Esophagus (tissue), 2 donors: ENCODE measurements around the gene PANK4. TPM values are rescaled to one million over a fixed set of nuclear protein-coding genes. Genes with fewer than 3 reads are reported as not detected.
"Not testable (repeated sequence)": the region's sequence is repeated elsewhere in the genome, so short reads cannot be mapped to it uniquely, and the experiment has no call there.

ENCODE experiments used
- H3K27ac ChIP-seq, 2 donors: one replicate each; pipeline ENCODE4 v1.5.1; 2013; ENCODE audit warnings: low read depth in 2 of 2, mild to moderate bottlenecking in 2 of 2, inconsistent platforms in 1 of 2, low read length in 1 of 2, moderate library complexity in 1 of 2
- H3K27me3 ChIP-seq, 2 donors: one replicate each; pipeline ENCODE4 v1.6.1; 2013; ENCODE audit warnings: low read length in 2 of 2, control low read depth in 1 of 2, mild to moderate bottlenecking in 1 of 2; ENCODE audit not compliant: insufficient read depth in 2 of 2, control insufficient read depth in 1 of 2
- H3K36me3 ChIP-seq, 2 donors: one replicate each; pipeline ENCODE4 v1.6.1; 2013; ENCODE audit warnings: low read length in 1 of 2; ENCODE audit not compliant: control insufficient read depth in 2 of 2, insufficient read depth in 2 of 2
- H3K4me1 ChIP-seq, 2 donors: one replicate each; pipeline ENCODE4 v1.6.1; 2013; ENCODE audit warnings: low read length in 1 of 2; ENCODE audit not compliant: control insufficient read depth in 2 of 2, insufficient read depth in 2 of 2
- H3K4me3 ChIP-seq, 2 donors: one replicate each; pipeline ENCODE4 v1.5.1; 2013; ENCODE audit warnings: low read length in 2 of 2, mild to moderate bottlenecking in 2 of 2, low read depth in 1 of 2, moderate library complexity in 1 of 2
- H3K9me3 ChIP-seq, 2 donors: one replicate each; pipeline ENCODE4 v1.6.1; 2013; ENCODE audit warnings: mild to moderate bottlenecking in 2 of 2, low read depth in 1 of 2, low read length in 1 of 2, moderate library complexity in 1 of 2; ENCODE audit not compliant: control insufficient read depth in 2 of 2, insufficient read depth in 1 of 2
- WGBS, 2 donors: extraction: QIAGEN DNeasy Blood & Tissue Kit; methylation state at CpG; one replicate each; pipeline ENCODE4 v1.1.7; 2013; 5-methylcytosine and 5-hydroxymethylcytosine counted together
- polyA plus RNA-seq, 2 donors: library from polyadenylated mRNA; stranded (reverse); fragments of 200-250 nt; gene quantifications; one replicate each; pipeline ENCODE4 v1.2.3, GENCODE V29; 2013
- donor health status: healthy with polysubstance abuse.
- donor health status: Bipolar disorder and iron deficiency.

Gene PANK4
- polyA plus RNA-seq, 2 donors, result 10.1 to 15.4 TPM

DNA sequence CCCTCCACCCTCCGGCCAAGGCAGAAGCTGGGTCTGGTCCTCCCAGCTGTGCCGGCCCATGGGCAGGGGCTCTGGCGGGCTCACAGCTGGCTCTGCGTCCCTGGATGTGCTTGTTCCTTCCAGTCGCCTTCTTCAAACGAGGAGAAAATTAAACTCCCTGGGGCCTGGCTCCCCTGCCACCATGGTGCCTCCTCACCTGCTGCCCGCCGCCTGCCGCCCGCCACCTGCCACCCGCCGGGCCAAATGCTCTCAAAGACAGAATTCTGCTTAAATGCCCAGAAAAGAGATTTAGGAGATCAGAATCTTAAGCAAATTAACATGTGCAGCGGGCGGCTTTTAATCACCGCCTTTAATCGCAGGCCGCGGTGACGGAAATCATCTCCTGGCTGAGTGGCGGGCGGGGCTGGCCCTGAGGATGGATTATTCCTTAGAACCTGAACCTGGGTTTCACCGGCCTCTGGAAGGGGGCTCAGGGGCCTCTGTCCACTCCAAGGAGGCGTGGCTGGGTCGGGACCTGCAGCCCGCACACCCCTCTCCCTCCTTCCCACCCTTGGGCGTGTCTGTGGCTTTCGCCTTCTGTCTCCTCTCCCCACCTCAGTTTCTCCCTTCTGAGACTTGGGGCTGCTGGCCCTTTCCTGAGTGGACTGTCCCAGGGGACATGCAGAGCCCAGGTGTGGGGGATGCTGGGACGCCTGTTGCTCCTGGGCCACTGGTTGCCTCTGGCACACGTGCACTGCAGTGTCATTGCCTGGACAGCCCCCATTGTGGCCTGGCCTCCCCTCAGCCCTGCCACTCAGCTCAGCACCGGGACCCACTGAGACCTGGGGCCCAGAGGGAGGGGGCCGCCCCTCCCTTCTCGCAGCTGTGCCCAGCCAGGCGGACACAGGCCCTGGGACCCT lies 60.8 kb downstream of the PANK4 start:
- Histone ChIP-seq H3K27ac (no peak overlapping the region), H3K4me3 (no peak overlapping the region), H3K4me1 (peaks cover 7 to 10% of the 10 kb centered on the region in 2 donors), H3K36me3 (no peaks in the 10 kb centered on the region), H3K9me3 (no peaks in the 10 kb centered on the region), H3K27me3 (no peaks in the 10 kb centered on the region)
- WGBS, 2 donors, result 75 to 80% methylated on average over 33 of the region's 33 CpGs

DNA sequence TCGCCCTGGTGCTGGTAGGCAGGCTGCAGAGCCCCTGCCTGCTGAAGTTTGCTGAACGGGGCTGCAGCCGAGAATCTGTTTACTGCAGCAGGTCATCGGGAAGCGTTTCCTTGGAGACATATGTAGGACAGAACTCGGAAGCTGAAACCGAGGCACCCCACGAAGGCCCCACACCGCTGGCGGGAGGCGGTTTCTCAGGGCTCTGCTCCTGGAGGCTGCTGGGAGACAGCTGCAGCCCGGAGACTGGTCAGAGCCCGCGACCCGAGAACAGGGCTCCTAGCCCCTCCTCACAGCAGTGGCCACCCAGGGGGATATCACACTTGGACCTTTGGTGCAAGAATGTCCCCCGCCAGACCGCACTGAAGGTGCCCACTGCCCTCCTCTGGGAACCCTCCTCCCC lies 63.0 kb downstream of the PANK4 start:
- 41 to 54% methylated on average over 17 of the region's 17 CpGs for WGBS, 2 donors
- no peaks in the 10 kb centered on the region for H3K9me3 ChIP-seq

DNA sequence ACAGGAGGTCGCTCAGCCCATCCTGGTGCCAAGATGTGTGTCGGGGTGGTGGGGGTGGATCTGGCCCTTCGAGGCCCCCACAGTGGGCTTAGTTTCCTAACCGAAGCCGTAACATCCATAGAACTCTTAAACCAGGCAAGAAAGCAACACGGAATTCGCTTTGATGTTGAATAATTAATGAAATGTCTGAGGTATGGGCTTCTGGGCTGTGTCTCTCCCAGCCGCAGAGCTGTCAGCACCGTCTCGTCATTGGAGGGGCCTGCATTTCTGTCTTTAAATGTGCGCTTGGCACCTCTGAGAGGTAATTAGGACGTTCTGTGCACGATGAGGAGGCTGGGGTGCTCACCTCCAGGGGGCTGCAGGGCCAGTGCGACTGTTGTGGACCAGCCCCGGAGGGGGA lies 63.6 kb downstream of the PANK4 start:
- Histone ChIP-seq H3K36me3 (no peaks in the 10 kb centered on the region), H3K4me1 (peaks cover 7 to 10% of the 10 kb centered on the region in 2 donors), H3K27ac (no peak overlapping the region), H3K4me3 (no peak overlapping the region), H3K27me3 (no peaks in the 10 kb centered on the region), H3K9me3 (no peaks in the 10 kb centered on the region)
- 50 to 63% methylated on average over 15 of the region's 15 CpGs for WGBS, 2 donors

More for the DNA sequence above, 63.0 kb downstream of the PANK4 start:
- Histone ChIP-seq H3K4me1 (peaks cover 7 to 10% of the 10 kb centered on the region in 2 donors), H3K27ac (no peak overlapping the region), H3K27me3 (no peaks in the 10 kb centered on the region), H3K36me3 (no peaks in the 10 kb centered on the region), H3K4me3 (no peak overlapping the region)

DNA sequence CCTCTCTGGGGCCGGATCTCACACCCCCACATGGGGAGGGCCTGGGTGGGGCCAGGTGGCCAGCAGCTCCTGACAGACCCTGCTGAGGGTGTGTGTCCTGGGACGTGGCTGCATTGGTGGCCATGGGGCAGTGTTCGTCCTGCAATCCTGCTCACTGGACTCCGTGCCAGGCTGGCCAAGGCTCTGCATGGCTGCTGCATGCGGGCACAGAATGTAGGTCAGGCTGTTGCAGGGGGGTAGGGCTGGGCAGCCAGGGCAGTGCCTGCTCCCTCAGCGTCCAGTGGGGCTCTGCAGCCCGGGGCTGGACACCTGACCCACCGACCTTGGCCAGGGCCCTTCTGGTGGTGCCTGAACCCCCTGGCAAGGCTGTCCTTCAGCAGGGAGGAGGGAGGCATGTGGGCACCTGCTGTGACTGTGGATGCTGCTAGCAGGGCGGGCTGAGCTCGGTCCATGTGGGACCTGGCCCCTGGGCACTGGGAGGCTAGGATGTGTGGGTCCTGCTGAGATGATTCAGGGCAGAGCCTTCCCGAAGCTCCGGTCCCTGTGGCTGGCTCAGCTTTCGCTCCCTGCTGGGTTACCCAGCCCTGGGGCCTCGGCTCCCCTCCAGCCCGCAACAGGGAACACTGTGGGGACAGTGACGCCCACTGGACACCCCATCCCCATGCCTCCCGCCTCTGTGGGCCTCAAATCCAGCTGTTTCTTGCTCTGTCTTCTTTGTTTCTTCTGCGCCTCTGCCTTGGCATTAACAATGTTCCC lies 65.2 kb downstream of the PANK4 start:
- H3K27me3 ChIP-seq, result no peaks in the 10 kb centered on the region
- H3K36me3 ChIP-seq, result no peaks in the 10 kb centered on the region
- no peaks in the 10 kb centered on the region for H3K9me3 ChIP-seq
- H3K4me3 ChIP-seq, result no peak overlapping the region
- 75 to 78% methylated on average over 18 of the region's 18 CpGs for WGBS, 2 donors
- peaks cover under 1 to 10% of the 10 kb centered on the region in 2 donors for H3K4me1 ChIP-seq
- no peak overlapping the region for H3K27ac ChIP-seq

DNA sequence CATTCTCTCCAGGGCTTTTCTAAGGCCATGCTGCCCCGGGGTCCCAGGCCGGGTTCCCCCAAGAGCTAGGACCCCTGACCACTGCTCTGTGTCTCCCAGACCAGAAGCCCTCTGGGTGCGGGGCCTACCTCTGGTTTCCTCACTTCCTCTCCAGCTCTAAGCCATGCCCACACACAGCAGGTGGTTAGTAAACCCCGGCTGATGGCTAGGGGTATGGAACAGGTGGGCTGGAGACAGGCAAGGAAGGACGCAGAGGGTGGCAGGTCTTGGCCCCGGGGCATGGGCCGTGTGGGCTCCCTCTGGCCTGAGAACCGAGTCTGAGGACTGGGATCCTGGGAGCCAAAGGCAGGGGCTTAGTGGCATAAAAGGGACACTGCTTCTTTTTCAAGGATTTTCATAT lies 66.2 kb downstream of the PANK4 start:
- H3K9me3 ChIP-seq, result no peaks in the 10 kb centered on the region
- H3K36me3 ChIP-seq, result no peaks in the 10 kb centered on the region
- peaks cover 3 to 6% of the 10 kb centered on the region in 2 donors for H3K4me1 ChIP-seq
- H3K27ac ChIP-seq, result no peak overlapping the region
- H3K4me3 ChIP-seq, result no peak overlapping the region
- no peaks in the 10 kb centered on the region for H3K27me3 ChIP-seq
- 72 to 73% methylated on average over 8 of the region's 8 CpGs for WGBS, 2 donors

DNA sequence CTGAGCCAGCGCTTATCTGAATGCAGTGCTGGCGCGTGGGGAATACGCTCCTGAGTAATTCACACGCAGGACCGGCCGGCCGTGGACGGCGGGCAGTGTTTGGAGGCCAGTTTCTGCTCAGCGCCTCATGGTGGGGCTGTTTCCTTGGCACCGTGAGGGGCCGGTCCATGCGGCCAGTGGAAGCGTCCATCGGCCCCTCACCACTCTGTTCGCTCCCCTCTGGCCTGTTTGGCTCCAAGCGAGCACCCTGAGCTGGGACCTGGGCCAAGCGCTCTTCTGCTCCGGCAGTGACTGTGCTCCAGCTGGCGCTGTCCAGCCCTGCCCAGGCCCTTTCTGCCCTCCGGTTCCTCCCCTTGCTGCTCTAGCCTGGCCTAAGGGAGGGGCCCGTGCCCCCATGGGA lies 66.6 kb downstream of the PANK4 start:
- H3K27me3 ChIP-seq, result no peaks in the 10 kb centered on the region
- 54 to 65% methylated on average over 22 to 23 of the region's 23 CpGs for WGBS, 2 donors
- no peaks in the 10 kb centered on the region for H3K36me3 ChIP-seq
- no peaks in the 10 kb centered on the region for H3K9me3 ChIP-seq
- peaks cover 2 to 3% of the 10 kb centered on the region in 2 donors for H3K4me1 ChIP-seq
- H3K27ac ChIP-seq, result no peak overlapping the region
- no peak overlapping the region for H3K4me3 ChIP-seq

DNA sequence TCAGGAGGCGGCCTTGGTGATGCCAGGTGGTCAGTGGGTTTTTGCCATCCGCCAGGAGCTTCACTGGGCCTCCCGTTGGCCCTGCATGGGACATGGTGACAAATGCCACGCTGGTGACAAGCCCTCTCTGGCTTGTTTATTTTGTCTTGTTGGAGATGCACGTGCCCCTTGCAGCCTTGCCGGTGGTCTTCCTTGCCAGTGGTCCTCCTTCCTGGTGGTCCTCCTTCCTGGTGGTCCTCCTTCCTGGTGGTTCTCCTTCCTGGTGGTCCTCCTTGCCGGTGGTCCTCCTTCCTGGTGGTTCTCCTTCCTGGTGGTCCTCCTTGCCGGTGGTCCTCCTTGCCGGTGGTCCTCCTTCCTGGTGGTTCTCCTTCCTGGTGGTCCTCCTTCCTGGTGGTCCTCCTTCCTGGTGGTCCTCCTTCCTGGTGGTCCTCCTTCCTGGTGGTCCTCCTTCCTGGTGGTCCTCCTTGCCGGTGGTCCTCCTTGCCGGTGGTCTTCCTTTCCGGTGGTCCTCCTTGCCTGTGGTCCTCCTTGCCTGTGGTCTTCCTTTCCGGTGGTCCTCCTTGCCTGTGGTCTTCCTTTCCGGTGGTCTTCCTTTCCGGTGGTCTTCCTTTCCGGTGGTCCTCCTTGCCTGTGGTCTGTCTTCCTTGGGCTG lies 67.2 kb downstream of the PANK4 start:
- H3K36me3 ChIP-seq, H3K27ac ChIP-seq, H3K4me1 ChIP-seq, H3K9me3 ChIP-seq, H3K27me3 ChIP-seq, H3K4me3 ChIP-seq: not testable (repeated sequence)
- 76 to 79% methylated on average over 14 to 16 of the region's 16 CpGs for WGBS, 2 donors

DNA sequence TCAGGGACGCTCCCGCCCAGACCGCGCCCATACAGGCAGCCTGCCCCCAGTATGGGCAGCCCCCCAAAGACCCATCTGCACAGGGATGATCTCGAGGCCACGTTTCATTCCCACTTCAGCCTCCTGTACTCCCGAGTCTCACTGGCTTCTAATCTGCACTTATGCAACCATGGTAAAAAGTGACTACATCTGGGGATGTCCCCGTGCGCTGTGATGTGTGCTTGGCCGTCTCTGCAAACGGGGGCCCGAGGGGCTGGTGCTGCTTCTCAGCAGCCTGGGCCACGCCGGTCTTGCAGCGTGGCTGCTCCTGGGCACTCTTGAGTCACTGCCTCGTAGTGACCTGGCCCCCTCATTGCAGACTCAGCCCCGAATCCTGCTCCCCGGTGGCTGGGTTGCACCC lies 67.7 kb downstream of the PANK4 start:
- Histone ChIP-seq H3K4me1 (peaks cover 0 to 3% of the 10 kb centered on the region in 2 donors), H3K36me3 (no peaks in the 10 kb centered on the region), H3K9me3 (no peaks in the 10 kb centered on the region), H3K4me3 (no peak overlapping the region), H3K27ac (no peak overlapping the region), H3K27me3 (no peaks in the 10 kb centered on the region)
- 82% methylated on average over 18 of the region's 18 CpGs for WGBS, 2 donors
